ENCODE results near the gene ADH1B.

- TF ChIP-seq NR3C1 (IDR thresholded peaks at IDR 0.05) (no peak), REST (IDR thresholded peaks at IDR 0.05) (no peak), ESRRA (IDR thresholded peaks at IDR 0.05; ENCODE audit: borderline replicate concordance, low read length) (no peak), CTCF (IDR thresholded peaks at IDR 0.05) (no peak), POLR2A (IDR thresholded peaks at IDR 0.05; ENCODE audit: low read length) (no peak), PHF8 (IDR thresholded peaks at IDR 0.05; ENCODE audit: borderline replicate concordance, low read depth) (no peak), RNF2 (IDR thresholded peaks at IDR 0.05; ENCODE audit: borderline replicate concordance, low read depth) (no peak), HDAC2 (IDR thresholded peaks at IDR 0.05) (no peak), TP53 (CRISPR knock-in tag; IDR thresholded peaks at IDR 0.05) (no peak), SREBF2 (IDR thresholded peaks at IDR 0.05) (no peak)
Observed at GRCh38 chr4:99323756-99324155, 2.6 kb upstream of the ADH1B start.

All from A549 (cell line).